ENCODE results near the gene PSMB10.
"Not testable (repeated sequence)": the region's sequence is repeated elsewhere in the genome, so short reads cannot be mapped to it uniquely, and the experiment has no call there.

Gene PSMB10

DNA sequence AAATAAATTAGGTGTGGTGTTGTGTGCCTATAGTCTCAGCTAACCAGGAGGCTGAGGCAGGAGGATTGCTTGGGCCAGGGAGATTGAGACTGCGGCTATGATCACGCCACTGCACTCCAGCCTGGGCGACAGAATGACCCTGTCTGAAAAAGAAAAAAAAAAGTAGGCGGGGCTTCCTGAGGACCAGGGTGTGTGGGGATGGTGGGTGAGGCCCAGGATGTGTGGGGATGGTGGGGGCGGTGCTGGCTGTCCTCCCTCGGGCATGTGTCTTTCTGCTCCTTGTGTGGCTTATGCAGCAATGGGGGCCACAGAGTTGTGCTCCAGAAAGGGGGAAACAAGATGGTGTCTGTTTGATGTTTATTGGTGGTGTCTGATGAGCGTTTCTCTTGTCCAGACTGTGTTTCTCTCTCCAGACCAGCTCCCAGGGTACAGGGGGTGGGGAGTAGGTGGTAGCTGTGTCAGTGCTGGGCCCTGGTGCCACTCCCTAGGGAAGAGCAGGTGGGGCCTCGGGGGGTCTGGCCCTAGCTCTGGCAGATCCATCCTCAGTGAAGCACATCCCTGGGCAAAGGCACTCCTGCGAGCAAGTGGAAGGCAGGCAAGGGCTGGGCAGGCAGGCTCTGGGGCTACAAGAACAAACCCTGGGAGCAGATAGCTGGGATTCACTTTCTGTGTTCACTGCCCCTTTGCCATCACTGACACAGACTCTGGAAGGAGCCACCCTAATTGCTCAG, 5.0 kb upstream of the PSMB10 start:
- no peak for DNase-seq

DNA sequence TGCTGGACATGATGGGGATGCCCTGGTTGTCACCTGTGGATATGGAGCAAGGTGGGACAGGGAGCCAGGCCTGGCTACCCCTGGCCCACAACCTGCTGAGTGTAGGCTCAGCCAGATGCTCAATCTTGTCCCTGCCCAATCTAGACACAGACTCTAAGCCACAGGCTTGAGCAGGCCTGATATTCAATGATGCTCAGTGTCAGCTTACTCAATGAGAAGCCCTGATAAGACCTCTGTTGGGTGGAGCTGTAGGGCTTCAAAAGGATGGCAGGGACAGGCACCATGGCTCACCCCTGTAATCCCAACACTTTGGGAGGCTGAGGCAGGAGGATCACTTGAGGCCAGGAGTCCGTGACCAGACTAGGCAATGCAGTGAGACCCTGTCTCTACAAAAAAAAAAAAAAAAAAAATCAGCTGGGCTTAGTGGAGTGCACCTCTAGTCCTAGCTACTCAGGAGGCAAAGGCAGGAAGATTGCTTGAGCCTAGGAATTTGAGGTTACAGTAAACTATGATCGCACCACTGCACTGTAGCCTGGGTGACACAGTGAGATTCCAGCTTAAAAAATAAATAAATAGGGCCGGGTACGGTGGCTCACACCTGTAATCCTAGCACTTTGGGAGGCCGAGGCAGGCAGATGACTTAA, 3.9 kb upstream of the PSMB10 start:
- no peak for DNase-seq

DNA sequence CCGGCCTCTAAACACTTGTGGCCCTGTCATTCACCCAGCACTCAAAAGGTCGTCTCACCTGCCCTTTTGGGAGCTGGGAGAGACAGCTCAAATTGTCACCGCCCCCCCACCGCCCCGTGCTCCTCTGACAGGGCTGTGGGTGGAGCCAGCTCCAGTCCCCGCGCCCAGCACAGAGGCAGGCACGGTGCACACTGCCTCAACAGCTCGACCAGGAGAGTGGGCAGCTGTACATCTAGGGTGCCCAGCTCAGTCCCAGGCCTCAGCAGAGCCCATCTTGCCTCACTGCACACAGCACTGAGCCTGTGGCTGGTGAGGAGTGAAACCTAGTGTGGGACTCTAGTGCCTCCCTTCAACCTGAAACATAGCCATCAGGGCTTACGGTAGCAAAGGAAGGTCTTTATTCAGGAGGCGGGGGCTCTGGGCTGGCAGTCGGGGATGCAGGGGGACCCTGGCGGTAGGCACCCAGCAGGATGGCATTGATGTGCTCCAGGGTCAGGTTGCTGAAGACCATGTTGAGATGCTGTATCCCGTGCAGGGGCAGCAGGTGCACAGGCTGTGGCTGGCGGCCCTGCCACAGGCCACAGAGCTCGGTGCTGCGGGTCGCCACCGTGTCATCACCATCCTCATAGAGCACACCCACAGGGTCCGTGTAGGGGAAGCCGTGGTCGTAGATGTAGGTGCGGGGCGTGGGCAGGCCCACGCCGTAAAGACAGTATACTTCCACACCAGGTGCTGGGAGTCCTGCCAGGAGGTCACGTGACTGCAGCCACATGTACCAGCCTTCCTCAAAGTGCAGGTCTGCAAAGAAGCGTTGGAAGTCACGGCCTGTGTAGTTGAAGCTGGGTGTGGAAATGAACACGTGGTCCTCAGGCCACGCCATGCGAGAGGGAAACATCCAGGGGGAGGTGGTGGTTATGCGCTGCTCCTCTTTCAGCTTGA, 3.1 kb upstream of the PSMB10 start:
- DNase-seq = no peak

DNA sequence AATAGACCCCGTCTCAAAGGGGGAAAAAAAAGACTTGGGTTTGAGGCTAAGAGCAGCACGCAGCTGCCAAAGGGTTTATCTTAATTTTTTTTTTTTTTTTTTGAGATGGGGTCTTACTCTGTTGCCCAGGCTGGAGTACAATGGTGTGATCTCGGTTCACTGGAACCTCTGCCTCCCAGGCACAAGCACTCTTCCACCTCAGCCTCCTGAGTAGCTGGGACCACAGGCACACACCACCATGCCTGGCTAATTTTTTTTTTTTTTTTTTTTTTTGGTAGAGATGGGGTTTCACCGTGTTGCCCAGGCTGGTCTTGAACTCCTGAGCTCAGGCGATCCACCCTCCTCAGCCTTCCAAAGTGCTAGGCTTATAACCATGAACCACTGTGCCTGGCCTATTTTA, 1.1 kb upstream of the PSMB10 start:
- not testable (repeated sequence) for DNase-seq

DNA sequence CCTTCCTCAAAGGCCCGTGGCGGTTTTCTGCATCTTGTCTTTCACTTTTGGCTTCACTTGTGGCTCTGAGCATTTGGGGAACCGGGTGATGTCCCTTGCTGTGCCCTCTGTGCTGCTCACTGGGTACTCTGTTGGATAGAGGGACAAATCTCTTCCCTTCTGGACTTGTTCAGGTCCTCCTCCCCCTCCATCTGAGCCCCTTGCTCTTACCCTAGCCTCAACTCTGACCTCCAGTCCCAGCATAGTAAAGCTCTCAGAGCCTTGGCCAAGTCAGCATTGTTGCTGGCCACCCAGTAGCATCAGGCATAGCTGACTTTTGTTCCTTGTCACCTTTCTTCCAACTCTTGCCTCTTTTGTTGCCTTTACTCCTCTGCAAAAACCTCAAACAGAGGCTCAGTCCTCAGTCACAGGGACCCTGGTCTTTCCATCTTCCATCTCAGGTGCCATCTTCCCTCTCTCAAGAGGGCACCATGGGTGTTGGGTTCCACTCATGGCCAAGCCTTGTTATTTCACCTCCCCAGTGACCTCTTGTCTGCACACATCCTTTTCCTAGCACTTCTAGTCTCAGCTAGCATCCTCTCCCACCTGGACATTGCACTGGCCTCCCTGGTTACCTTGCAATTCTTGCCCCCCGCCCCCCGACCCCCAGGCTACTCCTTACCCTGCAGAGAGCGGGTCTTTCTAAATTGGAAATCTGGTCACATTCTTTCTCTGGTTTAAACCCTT, 393 bp upstream of the PSMB10 start:
- no peak for DNase-seq

DNA sequence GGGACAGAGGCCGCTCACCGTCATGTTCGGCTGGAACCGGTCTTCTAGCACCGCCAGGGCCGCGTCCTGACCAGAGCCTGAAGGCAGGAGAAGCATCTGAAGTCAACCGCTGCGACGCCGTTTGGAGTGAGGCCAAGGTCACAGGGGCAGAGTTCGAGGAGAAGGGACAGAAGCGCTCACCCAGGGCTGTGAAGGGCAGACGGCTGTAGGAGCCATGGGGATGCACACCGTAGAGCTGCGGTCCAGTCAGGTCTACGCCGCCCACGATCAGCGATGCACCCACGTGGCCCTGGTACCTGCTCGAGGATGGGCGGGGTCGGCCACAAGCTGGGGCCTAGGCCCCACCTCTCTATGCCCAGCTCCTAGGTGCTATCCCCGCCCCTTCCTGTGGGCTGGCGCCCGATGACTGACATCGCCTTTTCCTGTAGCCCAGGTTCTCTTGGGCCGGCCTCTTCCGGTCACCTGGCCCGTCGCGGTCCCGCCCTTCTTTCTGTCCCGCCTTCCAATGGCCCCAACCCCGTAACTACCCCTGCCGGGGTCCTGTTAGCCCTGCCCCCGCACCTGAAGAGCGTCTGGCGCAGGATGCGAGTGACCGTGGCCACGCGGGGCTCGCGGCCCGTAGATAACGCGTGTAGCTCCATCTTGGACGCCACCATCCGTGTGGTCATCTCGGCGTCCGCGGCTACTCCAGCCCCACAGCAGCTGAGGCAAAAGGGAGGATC, 1.1 kb downstream of the PSMB10 start:
- peak; percentile 100 for DNase-seq

DNA sequence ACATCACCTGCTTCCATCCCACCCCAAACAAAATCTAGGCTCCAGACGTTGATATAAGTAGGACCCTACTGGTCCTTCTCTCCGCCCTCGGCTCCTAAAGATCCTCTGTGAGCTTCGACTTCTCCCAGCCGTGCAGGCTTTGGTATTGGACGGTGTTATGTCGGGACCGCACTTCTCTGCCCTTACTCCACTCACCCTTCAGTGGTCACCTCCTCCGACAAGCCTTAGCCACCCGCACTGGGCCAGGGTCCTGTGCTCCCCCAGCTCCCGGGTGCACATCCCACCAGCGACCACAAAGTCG, 1.6 kb downstream of the PSMB10 start:
- DNase-seq = no peak

DNA sequence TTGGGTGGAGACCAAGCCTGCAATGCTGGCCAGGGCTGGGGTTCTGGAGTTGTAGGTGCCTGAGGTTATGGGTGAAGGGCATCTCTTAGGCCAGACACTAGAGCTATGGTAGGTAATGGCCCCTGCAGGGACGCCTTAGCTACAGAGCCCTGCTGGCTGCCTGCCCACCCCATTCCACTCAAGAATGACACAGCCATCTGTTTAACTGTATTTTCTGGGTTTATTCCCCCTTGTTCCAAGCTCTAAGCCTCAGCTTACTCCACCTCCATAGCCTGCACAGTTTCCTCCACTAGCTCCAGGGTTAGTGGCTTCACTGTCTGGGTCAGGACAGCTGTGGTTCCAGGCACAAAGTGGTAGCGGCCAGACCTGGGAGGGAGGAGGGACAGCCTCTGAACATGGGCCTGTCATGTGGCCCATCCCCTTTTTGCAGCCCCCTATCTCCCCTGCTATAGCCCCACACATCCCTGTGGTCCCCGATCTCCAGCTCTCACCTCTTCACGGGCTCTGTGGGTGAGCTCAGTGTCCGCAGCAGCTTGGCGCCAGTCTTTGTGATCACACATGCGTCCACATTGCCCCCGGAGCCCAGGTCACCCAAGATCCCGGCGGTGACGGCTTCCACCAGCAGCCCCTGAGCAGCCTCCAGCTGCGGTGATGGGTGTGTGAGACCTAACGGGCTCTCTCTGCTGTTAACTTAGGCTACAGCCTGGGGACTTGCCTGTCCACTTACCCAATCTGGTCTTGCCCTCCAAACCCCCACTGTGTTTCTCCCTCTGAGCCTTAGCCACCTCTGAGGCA, 2.1 kb downstream of the PSMB10 start:
- no peak for DNase-seq

DNA sequence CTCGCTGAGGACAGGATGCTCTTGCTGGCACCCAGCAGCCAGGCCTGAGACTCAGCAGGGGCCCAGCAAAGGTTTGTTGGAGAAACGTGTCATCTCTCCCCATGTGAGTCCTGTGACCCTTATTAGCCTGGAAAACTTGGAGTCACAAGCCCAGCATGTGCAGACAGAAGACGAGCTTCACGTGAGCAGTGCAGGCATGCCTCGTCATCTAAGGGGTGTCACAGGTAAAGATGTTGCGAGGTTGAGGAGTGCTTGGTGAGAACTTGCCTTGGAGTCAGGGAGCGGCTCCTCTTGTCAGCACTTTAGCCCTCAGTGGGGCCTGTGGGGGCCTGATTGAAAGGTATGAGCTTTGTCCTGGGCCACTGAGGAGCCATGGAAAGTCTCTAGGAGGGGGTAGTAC, 2.8 kb downstream of the PSMB10 start:
- DNase-seq = no peak

DNA sequence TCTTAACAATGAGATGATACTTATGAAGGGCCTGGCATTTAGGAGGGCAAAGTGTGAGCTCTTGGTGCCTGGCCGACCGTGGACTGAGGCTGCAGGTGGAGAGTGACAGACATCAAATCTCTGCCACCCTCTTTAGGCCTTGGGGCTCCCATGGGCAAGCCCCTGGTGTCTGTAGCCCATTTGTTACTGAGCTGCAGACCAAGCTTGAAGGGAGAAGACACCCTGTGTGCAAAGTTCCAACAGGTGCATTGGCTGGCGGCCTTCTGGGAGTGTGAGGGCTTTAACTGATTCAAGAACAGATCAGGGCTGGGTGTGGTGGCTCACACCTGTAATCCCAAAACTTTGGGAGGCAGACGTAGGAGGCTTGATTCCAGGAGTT, 4.2 kb downstream of the PSMB10 start:
- DNase-seq = no peak

DNA sequence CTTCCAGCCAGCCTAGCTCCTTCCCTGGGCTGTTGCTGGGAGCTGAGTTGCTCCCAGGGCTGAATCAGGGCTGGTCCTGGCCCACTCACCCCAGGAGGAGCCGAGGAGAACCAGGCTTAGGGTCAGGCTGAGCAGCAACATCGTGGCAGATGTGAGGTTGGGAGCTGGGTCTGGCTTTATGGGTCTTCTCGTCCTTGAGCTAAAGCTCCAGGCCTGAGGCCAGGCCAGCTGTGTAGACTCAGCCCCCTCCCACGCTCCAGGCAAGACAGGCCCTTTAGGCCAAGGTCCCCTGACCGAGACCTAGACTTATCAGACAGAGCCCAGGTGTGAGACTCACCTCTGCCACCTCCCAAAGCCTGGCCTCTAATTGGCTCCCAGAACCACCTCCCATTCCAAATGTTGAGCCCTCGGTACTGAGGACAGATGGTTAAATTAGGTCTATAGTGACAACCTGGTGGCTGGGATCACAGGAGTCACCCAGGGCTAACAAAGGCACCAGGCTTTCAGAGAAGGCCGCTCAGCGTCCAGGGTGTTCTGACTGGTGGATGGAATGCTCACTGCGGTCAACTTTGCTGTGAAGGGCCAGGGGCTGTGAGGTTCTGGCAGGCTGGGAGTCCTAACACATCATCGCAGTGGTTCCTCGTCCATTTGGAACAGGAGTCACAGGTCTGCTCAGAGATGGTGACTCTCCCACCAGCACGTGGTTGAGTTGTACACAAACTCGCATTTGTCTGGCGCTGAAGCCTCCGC, 4.8 kb downstream of the PSMB10 start, which contains the start of gene CTRL:
Gene CTRL, minus strand, starts transcription at position 151 of the 750 bp plus-strand sequence. Its CDS starts 10 bp downstream, at position 141.
- DNase-seq = no peak

DNA sequence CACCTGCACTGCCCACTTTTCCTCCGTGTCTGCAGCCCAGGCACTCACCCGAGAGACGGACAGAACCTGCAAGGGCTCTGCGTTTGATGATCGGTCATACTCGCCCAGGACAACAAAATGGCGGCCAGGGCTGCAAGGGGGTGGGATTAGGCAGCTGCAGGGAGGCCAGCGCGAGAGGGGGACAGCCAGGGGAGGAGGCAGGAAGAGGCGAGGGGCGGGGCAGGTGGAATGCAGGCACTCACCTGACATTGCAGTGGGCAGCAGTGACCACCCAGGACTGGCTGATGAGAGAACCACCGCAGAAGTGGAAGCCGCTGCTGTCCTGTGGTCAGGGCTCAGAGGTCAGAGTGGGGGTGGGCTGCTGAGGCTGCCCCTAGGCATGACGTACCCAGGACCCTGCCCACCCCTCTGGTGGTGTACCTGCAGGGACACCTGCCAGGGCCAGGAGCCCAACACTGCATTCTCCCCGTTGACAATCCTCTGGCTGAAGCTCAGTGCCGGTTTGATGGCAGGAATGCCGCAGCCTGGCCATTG, 5.9 kb downstream of the PSMB10 start:
- no peak for DNase-seq

DNA sequence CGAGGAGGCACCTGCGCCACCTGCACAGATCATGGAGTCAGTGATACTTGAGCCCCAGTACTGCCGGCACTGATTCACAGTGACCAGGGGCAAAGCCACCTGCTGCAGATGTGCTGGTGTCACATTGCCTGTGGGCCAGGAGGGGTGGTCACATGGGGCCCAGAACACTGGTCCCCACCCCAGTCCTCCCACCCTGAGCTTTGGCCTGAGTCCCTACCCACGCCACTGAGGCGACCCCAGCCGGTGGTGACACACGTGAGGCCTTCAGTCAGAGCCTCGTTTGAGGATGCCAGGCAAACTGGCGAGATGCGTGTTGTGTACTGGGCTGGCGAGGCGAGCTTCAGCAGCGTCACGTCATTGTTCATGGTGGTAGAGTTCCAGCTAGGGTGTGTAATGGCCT, 6.5 kb downstream of the PSMB10 start:
- no peak for DNase-seq

DNA sequence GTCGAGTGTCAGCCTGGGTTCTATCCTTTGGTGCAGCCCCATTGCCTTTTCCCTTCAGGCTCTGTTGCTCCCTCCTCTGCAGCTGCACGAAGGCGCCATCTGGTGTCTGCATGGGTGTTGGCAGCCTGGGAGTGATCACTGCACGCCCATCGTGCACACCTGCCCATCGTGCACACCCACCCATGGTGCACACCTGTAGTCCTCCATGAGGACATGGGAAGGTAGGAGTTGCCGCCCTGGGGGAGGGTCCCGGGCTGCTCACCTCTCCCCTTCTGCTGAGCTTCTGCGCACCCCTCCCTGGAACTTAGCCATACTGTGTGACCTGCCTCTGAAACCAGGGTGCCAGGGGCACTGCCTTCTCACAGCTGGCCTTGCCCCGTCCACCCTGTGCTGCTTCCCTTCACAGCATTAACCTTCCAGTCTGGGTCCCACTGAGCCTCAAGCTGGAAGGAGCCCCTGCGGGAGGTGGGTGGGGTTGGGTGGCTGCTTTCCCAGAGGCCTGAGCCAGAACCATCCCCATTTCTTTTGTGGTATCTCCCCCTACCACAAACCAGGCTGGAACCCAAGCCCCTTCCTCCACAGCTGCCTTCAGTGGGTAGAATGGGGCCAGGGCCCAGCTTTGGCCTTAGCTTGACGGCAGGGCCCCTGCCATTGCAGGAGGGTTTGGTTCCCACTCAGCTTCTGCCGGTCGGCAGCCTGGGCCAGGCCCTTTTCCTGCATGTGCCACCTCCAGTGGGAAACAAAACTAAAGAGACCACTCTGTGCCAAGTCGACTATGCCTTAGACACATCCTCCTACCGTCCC, 7.9 kb downstream of the PSMB10 start:
- DNase-seq = peak; percentile 95

DNA sequence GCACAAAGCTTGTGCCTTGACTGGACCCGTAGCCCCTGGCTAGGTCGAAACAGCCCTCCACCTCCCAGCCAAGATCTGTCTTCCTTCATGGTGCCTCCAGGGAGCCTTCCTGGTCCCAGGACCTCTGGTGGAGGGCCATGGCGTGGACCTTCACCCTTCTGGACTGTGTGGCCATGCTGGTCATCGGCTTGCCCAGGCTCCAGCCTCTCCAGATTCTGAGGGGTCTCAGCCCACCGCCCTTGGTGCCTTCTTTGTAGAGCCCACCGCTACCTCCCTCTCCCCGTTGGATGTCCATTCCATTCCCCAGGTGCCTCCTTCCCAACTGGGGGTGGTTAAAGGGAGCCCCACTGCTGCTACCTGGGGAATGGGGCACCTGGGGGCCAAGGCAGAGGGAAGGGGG, 8.5 kb downstream of the PSMB10 start:
- DNase-seq = no peak

DNA sequence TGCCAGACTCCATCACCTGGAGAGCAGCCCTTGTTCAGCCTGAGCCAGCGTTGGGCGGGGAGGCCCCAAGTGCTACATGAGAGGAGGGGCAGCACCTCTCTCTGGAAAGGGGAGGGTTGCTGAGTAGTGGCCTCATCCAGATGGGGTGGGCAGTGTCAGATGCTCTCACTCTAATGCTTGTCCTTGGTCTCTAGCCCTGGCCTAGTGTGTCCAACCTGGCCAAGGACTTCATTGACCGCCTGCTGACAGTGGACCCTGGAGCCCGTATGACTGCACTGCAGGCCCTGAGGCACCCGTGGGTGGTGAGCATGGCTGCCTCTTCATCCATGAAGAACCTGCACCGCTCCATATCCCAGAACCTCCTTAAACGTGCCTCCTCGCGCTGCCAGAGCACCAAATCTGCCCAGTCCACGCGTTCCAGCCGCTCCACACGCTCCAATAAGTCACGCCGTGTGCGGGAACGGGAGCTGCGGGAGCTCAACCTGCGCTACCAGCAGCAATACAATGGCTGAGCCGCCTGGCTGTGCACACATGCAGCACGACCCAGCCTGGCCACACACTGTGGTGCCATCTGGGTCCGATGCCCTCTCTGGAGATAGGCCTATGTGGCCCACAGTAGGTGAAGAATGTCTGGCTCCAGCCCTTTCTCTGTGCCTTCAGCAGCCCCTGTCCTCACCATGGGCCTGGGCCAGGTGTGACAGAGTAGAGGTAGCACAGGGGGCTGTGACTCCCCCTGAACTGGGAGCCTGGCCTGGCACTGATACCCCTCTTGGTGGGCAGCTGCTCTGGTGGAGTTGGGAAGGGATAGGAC, 9.3 kb downstream of the PSMB10 start:
- DNase-seq = no peak

DNA sequence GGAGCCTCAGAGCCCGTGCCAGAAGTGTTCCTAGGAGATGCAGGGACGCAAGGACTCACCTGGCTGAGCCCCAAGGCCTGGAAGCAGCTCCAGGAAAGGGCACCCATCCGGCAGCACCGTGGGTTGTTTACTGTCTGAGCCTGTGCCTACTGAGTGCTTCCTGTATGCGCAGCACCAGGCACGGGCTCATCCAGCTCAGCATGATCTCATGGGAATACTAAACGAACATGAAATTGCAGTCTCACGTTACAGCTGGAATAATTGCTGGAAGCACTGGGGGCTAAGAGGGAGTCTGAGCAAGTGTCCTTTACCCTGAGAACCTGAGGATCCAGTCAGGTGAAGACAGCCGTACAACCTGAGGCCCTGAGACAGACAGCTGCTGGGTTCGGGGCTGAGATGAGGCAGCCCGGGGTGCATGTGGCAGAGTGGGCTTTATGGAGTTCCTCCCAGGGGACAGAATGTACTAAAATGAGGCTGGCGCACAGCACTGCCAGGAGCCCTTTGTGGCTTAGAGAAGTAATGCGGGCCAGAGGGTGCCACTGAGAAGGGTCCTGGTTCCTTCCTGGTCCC, 10.4 kb downstream of the PSMB10 start:
- DNase-seq = no peak

DNA sequence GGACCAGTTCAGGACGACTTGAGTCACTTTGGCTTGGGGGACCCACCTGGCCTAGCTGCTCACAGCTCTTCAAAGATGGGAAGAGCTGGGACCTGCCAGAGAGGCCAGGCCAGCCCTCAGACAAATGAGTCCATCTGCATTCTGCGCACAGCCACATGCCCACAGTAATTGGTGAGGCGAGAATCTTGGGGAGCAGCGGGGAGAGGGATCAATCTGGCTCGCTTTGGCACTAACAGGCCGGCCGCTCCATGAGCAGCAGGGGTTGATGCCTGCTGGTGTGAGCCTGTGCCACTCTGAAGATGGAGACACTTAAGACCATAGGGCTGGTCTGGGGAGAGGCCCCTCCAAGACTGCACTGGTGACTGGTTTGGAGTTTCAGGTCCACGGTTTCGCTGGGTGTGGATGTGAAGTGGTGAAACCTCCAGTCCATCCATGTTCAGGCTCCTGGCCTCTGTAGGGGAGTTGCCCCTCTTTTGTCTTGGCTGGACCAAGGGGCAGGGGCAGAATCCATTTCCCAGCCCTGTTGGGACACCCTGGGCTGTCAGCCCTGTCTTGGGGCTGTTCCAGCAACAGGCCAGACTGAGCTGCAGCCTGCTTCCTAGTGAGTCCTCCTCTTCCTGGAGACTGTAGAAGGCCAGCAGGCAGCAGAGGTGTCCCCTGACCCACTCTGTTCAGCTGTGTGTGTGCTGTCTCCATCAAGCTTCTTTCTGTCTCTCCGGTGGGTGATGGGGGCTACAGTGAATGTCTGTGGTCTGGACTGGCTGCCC, 12.3 kb downstream of the PSMB10 start:
- DNase-seq = no peak
